HG02610 (cell line): ENCODE data around the gene COMMD3.
A peak's percentile ranks its signal among the peaks of the same experiment; 100 is the strongest.

Experiments used
- ATAC-seq: cut with Tn5 transposase; IDR thresholded peaks from one replicate; pipeline ENCODE4 v1.9.1; 2021; ENCODE audit warnings: mild to moderate bottlenecking, moderate library complexity; ENCODE audit not compliant: unreplicated experiment

Gene COMMD3

DNA sequence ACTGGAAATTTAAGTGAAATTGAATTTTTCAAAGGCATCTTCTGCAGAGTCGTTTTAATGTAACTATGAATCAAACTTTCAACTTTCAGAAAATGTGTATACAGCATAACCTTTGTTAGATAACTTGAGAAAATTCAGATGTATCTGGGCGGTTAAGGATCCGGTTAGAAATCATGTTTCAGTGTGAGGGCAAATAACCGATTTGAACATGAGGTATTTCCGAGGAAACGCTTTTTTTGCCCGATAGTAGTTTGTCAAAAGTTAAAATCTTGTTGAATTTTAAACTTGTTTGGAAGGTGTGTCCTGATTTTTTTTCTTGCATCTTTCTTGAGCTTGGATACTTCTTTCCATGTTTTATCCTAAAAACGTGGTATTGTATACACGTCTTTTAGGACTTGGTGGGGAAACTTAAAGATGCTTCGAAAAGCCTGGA is 3.4 kb downstream of the COMMD3 start:
- no peak for ATAC-seq

DNA sequence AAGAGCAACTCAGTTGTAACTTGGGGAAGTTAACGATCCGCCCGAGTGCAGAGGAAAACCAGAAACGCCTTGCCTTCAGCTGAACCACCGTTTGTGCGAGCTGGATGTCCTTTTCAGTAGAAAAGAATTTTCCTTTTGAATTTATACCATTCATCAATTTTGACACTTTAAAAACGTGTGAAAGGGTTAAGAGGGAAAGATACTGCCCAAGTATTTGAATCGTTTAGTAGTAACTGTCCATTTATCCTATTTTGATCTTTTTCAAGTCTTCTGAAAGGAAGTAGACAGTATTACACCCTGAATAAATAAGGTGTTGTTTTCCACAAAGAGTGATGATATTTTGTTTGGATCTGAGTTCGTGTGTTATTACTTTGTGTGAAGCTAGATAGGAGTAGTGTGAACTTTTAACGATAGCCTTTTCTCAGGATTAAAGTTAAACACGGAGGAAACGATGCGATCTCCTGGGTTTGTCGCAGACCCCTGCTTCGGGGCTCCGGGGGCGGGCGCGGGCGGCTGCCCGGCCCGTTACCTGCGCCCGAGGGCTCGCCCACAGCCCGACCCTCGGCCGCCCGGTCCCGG is 3.9 kb downstream of the COMMD3 start:
- ATAC-seq: no peak

DNA sequence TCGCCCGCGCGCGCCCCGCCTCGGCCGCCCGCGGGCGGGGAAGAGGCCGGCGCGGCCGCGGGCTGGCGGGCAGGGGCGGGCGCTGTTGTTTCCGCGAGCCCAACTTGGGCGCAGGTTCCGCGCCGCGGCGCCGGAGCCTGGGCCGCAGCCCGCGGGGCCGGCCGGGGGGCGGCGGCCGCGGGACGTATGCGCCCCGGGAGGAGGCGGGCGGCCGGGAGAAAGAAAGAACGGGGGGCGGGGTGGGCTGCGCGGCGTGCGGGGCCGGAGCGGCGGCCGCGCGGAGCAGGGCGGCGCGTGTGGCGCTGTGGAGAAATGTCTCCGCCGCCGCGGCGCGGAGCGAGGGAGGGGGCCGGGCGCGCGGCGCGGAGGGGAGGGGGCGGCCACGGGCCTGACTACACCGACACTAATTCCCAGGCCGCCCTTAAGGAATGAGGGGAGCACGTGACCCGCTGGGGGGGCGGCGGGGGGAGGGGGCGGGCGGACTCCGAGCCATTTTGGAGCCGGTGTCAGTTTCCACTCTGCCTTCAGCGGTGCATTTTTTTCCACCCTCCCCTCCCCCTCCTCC is 4.5 kb downstream of the COMMD3 start, which contains the start of gene BMI1:
Gene BMI1 (plus strand): TSS at position 509 of the 565 bp plus-strand sequence. CDS start 5,351 bp downstream, outside the sequence.
- ATAC-seq: peak; percentile 27

DNA sequence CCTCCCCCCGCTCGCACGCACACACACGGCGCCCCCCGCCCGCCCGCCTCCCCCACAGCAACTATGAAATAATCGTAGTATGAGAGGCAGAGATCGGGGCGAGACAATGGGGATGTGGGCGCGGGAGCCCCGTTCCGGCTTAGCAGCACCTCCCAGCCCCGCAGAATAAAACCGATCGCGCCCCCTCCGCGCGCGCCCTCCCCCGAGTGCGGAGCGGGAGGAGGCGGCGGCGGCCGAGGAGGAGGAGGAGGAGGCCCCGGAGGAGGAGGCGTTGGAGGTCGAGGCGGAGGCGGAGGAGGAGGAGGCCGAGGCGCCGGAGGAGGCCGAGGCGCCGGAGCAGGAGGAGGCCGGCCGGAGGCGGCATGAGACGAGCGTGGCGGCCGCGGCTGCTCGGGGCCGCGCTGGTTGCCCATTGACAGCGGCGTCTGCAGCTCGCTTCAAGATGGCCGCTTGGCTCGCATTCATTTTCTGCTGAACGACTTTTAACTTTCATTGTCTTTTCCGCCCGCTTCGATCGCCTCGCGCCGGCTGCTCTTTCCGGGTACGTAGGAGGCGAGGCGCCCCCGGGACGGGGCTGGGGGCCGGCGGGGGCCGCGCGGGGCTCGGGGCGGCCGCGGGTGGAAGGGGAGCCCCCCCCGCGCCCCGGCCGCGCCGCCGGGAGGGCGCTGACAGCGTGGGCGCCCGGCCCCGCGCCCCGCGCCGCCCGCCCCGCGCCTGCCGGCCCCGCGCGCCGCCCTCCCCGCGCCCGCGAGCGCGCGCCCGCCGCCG is 5.2 kb downstream of the COMMD3 start:
- ATAC-seq: peak; percentile 19

DNA sequence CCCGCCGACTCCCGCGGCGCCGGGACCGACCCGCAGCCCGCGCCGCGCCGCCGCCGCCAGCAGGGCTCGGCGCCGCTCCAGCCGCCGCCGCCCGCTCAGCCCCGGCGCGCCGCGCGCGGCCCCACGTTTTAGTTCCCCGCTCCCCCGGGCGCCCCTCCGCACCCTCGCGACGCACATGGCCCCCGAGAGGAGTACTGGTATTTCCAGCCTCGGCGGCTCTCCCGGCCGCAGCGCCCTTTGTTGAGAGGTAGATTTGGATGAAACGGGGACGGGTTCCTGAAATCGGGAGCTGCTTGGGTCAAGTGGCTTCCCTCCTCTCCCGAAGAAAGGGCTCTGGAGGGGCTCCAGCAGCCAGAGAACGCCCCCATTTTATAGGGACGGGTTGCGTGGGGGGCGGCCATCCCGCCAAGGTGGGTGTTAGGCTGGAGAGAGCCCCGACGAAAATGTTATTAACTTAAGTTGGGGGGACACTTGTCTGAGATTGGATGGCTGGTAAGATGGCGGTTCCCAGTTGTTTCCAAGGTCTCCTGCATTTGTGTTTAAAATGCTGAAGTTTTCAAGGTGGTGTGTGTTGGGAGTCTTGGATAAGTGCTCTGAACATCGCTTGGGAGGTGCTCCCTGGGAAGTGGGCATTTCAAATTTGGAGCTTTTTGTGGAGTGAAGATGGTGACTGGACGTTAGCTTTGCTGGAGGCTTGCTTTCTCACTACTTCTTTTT is 5.9 kb downstream of the COMMD3 start:
- no peak for ATAC-seq

DNA sequence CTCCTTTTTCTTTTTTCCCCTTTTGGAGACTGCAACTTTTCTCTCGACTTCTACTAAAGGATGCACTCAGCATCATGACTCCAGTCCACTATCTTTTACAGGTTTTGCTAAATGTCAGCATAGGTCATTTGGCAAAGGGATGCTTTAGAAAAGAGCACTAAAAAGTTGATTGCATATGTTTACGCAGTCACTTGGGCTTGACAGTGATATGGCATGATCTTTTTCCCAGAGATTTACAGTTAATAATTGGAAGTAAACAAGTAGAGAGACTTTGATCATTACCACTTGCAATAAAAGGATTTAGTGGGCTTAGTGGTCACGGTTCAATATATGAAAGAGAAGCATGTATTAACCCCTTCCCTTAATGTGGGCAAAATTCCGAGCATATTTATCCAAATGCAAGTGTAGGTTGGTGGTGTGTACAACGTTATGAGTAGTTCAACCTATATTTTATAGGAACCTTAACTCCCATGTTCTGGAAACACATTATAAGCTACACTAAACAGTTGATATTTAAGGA is 6.5 kb downstream of the COMMD3 start:
- ATAC-seq: no peak

DNA sequence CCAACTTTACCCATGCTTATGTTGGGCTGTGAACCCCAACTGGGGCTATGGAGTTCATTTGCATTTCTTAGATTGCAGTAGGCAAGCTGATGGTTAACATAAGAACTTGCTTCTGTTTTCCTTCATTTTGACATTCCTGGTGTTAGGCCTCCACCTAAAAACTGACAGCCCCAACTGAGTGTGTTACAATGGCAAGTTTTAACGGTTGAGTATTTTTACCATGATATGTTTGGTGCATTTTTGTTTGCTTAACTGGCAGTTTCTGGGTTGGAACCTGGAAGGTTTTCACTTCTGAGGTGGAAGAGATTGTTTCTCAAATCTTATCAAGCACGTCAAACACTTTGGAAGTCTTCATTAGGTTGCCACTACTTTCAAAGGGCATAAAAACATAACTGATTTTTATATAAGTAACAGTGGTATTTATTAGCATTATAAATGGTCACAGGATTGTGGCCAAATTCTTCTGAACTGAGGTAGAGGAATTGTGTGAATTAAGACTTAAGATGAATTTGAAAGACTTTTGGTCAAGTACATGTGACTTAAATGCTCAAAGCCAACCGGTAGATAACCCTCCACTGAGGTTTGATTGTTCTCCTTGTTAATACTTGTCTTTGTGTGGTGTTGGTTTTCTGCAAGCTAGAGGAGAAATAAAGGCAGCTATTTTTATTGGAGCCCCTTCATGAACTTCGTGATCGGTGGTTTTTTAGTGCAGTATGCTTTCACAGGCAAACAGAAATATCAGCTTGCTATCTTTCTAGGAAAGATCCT is 7.5 kb downstream of the COMMD3 start:
- ATAC-seq: no peak

DNA sequence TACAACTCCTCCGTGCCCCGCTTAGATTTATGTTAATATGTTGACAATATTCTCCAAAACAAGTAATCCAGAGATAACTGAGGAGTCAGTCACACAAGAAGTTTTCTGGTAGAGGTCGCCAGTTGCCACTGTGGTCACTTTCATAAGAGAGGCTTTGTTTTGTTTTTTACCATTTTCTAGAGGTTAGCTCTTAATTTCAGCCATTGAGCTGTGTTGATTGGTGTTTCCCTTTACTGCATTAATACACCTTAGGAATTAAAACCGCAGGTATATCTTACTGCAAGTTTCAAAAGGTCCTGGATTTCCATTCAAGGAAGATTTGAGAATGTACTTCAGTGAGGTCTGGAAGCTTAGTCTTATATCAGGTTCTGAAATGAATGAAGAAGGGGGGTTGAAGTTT is 8.2 kb downstream of the COMMD3 start:
- ATAC-seq: no peak

- ATAC-seq: no peak
Observed at GRCh38 chr10:22324893-22325271, 8.7 kb downstream of the COMMD3 start.

- ATAC-seq: peak; percentile 34
Observed at GRCh38 chr10:22325272-22326144, 9.3 kb downstream of the COMMD3 start.

- no peak for ATAC-seq
Observed at GRCh38 chr10:22326145-22326702, 10.0 kb downstream of the COMMD3 start.

DNA sequence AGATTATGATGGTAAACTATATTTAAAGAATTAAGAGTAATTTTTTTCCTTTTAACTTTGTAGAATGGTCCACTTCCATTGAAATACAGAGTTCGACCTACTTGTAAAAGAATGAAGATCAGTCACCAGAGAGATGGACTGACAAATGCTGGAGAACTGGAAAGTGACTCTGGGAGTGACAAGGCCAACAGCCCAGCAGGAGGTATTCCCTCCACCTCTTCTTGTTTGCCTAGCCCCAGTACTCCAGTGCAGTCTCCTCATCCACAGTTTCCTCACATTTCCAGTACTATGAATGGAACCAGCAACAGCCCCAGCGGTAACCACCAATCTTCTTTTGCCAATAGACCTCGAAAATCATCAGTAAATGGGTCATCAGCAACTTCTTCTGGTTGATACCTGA is 13.0 kb downstream of the COMMD3 start:
- no peak for ATAC-seq

DNA sequence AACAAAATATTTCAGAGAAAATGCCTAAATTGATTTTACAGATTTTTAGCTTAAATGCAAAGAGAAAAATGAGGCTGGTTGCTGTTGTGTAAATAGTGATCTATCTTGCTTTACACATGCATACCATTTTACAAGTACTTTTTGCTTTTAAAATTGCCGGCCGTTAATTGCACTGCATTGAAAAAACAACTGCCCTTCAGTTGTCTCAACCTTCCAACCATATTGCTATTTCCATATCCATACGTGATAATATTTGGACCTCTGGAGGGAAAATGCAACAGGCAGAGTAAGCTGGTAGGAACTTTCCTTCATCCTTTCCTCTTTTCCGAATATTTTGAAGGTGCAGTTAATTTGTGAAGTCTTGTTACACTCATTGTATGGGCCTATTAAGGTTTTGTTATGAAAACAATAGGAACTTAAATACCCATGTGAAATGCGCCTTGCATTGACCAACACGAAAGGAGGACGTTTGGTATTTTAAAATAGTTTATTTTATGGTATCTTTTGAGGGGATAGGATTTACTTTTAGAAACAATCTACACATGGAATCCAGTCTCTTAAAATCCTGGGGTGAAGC is 16.0 kb downstream of the COMMD3 start:
- ATAC-seq: no peak

DNA sequence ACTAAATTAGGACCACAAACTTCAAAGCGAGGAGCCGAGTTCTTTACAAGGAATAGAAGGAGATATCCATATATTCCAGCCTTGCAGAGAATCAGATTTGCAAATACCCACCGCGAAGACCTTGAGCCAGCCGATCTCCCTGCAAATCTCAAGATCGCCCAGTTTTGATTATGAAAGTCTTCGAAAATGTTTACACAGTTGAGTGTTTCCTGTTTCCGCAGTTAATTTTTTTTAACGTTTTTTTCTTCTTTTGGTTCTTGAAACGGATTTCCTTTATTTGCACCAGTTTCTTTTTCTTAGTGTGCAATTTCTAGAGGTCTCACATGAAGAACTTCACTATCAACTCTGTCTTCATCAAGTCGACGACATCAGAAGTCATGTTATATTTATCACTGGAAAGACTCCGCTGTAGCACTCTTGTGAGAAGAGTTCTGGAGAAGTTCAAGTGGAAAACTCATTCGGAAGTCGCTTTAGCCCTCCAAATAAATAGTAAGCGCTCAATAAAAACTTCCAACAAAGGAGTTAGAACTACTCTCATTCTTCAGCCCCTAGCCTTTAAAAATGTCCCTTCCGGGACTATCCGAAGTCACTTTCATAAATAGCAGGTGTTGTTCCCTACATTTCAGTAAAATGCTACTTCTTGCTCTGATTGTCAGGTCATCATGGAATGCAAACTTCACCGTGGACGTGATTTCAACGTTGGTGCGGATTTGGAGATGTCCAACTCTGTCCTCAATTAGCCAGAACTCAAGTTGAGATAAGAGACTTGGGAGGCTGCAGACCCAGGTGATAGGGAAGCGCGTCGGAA is 17.2 kb downstream of the COMMD3 start:
- no peak for ATAC-seq

DNA sequence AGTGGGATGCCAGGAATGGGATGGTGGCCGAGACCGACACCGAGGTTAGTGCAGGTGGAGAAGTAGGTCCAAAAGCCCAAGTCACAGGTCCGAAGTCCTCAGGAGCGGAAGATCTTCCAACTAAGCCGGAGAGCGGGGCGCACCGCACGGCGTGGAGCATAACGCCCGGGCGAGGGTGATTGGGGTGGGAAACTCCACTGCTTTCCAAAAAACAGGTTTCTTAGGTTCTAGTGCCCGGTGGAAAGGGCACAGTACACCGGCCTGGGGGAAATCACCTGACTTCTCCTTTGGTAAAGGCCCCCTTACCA is 17.7 kb downstream of the COMMD3 start:
- no peak for ATAC-seq

- ATAC-seq: no peak
Observed at GRCh38 chr10:22334414-22335172, 18.4 kb downstream of the COMMD3 start.

DNA sequence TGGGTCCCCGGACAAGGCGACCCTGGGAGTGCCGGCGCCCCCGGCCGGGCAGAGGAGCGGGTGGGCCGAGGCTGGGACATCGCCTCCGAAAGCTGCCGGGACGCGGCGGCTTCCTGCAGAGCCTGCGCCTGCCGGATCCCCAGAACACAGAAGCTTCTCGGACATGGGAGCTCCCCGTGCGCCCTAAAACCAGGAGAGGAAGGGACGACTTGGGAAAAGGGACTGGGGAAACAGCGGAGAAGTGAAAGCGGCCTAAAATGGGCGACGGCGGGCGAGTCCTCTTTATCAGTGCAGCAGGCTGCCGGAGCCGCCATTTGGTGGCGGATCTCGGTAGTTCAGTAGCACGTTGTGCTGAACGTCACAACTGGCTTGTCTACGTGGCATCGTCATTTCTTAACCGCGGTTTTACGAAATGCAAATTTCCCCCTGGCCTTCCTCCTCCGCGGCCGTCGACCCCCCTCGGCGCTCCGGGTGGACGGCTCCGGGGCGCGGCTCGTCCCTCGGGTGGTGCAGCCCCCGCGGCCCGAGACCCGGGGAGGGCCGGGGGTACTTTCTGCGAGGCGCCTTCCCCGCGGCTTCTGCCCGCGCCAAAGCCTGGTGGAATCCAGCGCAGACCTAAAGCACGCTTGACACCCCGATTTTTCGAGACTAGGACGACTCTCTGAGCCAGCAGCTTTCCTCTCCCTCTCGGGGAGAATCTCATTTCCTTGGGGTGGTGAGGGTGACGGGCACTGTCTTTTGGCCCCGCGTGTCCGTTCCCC is 19.2 kb downstream of the COMMD3 start:
- peak; percentile 60 for ATAC-seq
